HepG2 (cell line): ENCODE data around the gene CARD8. TPM values are rescaled to one million over a fixed set of nuclear protein-coding genes. Genes with fewer than 3 reads are reported as not detected.

Source experiments
- ARNT2 ChIP-seq: sonication (generic); formaldehyde crosslinking; IDR thresholded peaks from 2 replicates; pipeline ENCODE4 v1.8.0; 2022; ENCODE audit warnings: mild to moderate bottlenecking, low read depth, missing genetic modification reagents, moderate library complexity
- FOXA3 ChIP-seq: IDR thresholded peaks from 2 replicates; pipeline ENCODE4 v1.6.1; 2016; ENCODE audit warnings: missing genetic modification reagents, missing compliant biosample characterization
- FOXM1 ChIP-seq: sonication (generic); formaldehyde crosslinking; IDR thresholded peaks from 2 replicates; pipeline ENCODE4 v1.5.0; 2020; ENCODE audit warnings: missing genetic modification reagents
- IKZF4 ChIP-seq: sonication (generic); formaldehyde crosslinking; IDR thresholded peaks from 2 replicates; pipeline ENCODE4 v1.5.1; 2020; ENCODE audit warnings: borderline replicate concordance, mild to moderate bottlenecking, low read depth, missing genetic modification reagents; ENCODE audit errors: not compliant biosample characterization
- KDM3A ChIP-seq: IDR thresholded peaks from 2 replicates; pipeline ENCODE4 v1.6.1; 2018; ENCODE audit warnings: low read depth, missing compliant biosample characterization
- KLF16 ChIP-seq, 2 experiments: sonication (generic) in 1 of 2; formaldehyde crosslinking in 1 of 2; IDR thresholded peaks; 2 replicates each; pipeline versions ENCODE4 v1.6.1 to v1.8.0; 2016 to 2023; ENCODE audit warnings: missing genetic modification reagents in 2 of 2, missing compliant biosample characterization in 1 of 2
- KMT2B ChIP-seq: IDR thresholded peaks from 2 replicates; pipeline ENCODE4 v1.6.1; 2016; ENCODE audit warnings: missing genetic modification reagents, missing compliant biosample characterization
- MEF2D ChIP-seq: sonication (generic); formaldehyde crosslinking; IDR thresholded peaks from 2 replicates; pipeline ENCODE4 v1.5.1; 2020; ENCODE audit warnings: mild to moderate bottlenecking, missing genetic modification reagents
- MTF2 ChIP-seq: sonication (generic); formaldehyde crosslinking; IDR thresholded peaks from 2 replicates; pipeline ENCODE4 v1.5.0; 2020; ENCODE audit warnings: missing genetic modification reagents, borderline replicate concordance
- MXD4 ChIP-seq: IDR thresholded peaks from 2 replicates; pipeline ENCODE4 v1.6.1; 2016; ENCODE audit warnings: mild to moderate bottlenecking, missing biosample characterization, missing genetic modification reagents
- NAIF1 ChIP-seq: sonication (generic); formaldehyde crosslinking; IDR thresholded peaks from 2 replicates; pipeline ENCODE4 v1.5.0; 2020; ENCODE audit warnings: mild to moderate bottlenecking, missing genetic modification reagents, borderline replicate concordance
- REPIN1 ChIP-seq: sonication (generic); formaldehyde crosslinking; IDR thresholded peaks from 2 replicates; pipeline ENCODE4 v1.8.0; 2022; ENCODE audit warnings: missing genetic modification reagents, low read depth, mild to moderate bottlenecking, borderline replicate concordance
- SALL2 ChIP-seq: sonication (generic); formaldehyde crosslinking; IDR thresholded peaks from 2 replicates; pipeline ENCODE4 v1.8.1; 2023; ENCODE audit warnings: mild to moderate bottlenecking, missing genetic modification reagents, inconsistent platforms
- SIX1 ChIP-seq: sonication (generic); formaldehyde crosslinking; IDR thresholded peaks from 2 replicates; pipeline ENCODE4 v1.4.0; 2020; ENCODE audit warnings: missing genetic modification reagents, borderline replicate concordance
- SMAD1 ChIP-seq: sonication (generic); formaldehyde crosslinking; IDR thresholded peaks from 2 replicates; pipeline ENCODE4 v1.4.0; 2020; ENCODE audit warnings: missing genetic modification reagents, low read depth, mild to moderate bottlenecking, borderline replicate concordance
- TCF7 ChIP-seq: sonication (generic); IDR thresholded peaks from 2 replicates; pipeline ENCODE4 v1.6.1; 2016; ENCODE audit warnings: antibody characterized with exemption, low read depth
- THYN1 ChIP-seq: sonication (generic); formaldehyde crosslinking; IDR thresholded peaks from 2 replicates; pipeline ENCODE4 v1.8.1; 2023; ENCODE audit warnings: low read depth, mild to moderate bottlenecking, moderate library complexity, missing genetic modification reagents, borderline replicate concordance
- U2AF2 ChIP-seq: fragments of 200-400 bp; formaldehyde crosslinking; IDR thresholded peaks from 2 replicates; pipeline ENCODE4 v1.6.1; 2017; ENCODE audit warnings: low read depth, mild to moderate bottlenecking, low read length
- ZFY ChIP-seq: sonication (generic); formaldehyde crosslinking; IDR thresholded peaks from 2 replicates; pipeline ENCODE4 v1.4.0; 2020; ENCODE audit warnings: missing genetic modification reagents
- ZMYM4 ChIP-seq: sonication (generic); formaldehyde crosslinking; IDR thresholded peaks from 2 replicates; pipeline ENCODE4 v1.8.1; 2023; ENCODE audit warnings: mild to moderate bottlenecking, missing genetic modification reagents
- ZNF101 ChIP-seq: sonication (generic); formaldehyde crosslinking; IDR thresholded peaks from 2 replicates; pipeline ENCODE4 v1.4.0; 2020; ENCODE audit warnings: mild to moderate bottlenecking, low read depth, missing genetic modification reagents, borderline replicate concordance
- ZNF292 ChIP-seq: sonication (generic); formaldehyde crosslinking; IDR thresholded peaks from 2 replicates; pipeline ENCODE4 v1.8.1; 2022; ENCODE audit warnings: mild to moderate bottlenecking, low read depth, missing genetic modification reagents, borderline replicate concordance
- ZNF30 ChIP-seq: sonication (generic); formaldehyde crosslinking; IDR thresholded peaks from 2 replicates; pipeline ENCODE4 v1.5.0; 2020; ENCODE audit warnings: mild to moderate bottlenecking, missing genetic modification reagents
- ZNF430 ChIP-seq: sonication (generic); formaldehyde crosslinking; IDR thresholded peaks from 2 replicates; pipeline ENCODE4 v1.9.0; 2021; ENCODE audit warnings: mild to moderate bottlenecking, missing genetic modification reagents
- ZNF530 ChIP-seq: sonication (generic); formaldehyde crosslinking; IDR thresholded peaks from 2 replicates; pipeline ENCODE4 v1.5.0; 2020; ENCODE audit warnings: low read depth, mild to moderate bottlenecking, missing genetic modification reagents
- ZNF678 ChIP-seq: sonication (generic); formaldehyde crosslinking; IDR thresholded peaks from 2 replicates; pipeline ENCODE4 v1.4.0; 2020; ENCODE audit warnings: mild to moderate bottlenecking, missing genetic modification reagents
- ZNF878 ChIP-seq: sonication (generic); formaldehyde crosslinking; IDR thresholded peaks from 2 replicates; pipeline ENCODE4 v1.8.1; 2023; ENCODE audit warnings: mild to moderate bottlenecking, missing genetic modification reagents, moderate library complexity
- polyA plus RNA-seq, 8 experiments: library from polyadenylated mRNA; depleted of rRNA in 3 of 8; stranded (reverse) in 7 of 8; unstranded in 1 of 8; fragments of >200 nt; fragmentation: Illumina TruSeq in 4 of 8; extraction: Trizol in 4 of 8; gene quantifications; 2 replicates each; pipeline versions ENCODE4 v1.2.1 to v1.2.3, GENCODE V29; 2011 to 2016; ENCODE audit warnings: low read depth in 4 of 8, missing spikeins in 1 of 8, mixed read lengths in 1 of 8; ENCODE audit not compliant: insufficient read depth in 1 of 8
- total RNA-seq, 5 experiments: library from RNA; depleted of rRNA; stranded (reverse); fragments of >200 nt; fragmentation: Illumina TruSeq; extraction: Trizol; gene quantifications; 2 replicates each; pipeline ENCODE4 v1.2.3, GENCODE V29; 2016; ENCODE audit warnings: low read depth in 1 of 5
- TF ChIP-seq, protein P1 (sequence below): sonication (generic); formaldehyde crosslinking; IDR thresholded peaks from 2 replicates; pipeline ENCODE4 v1.4.0; 2020; ENCODE audit warnings: low read depth, mild to moderate bottlenecking, missing genetic modification reagents
- TF ChIP-seq, protein P2 (sequence below): sonication (generic); formaldehyde crosslinking; IDR thresholded peaks from 2 replicates; pipeline ENCODE4 v1.5.1; 2020; ENCODE audit warnings: mild to moderate bottlenecking, missing genetic modification reagents, borderline replicate concordance

Gene CARD8
- total and polyA plus RNA-seq, 2 of the 13 experiments (the other 11 are each of a cell fraction or from before 2014, with no cell fraction given): 15.0 to 19.2 TPM

- TF ChIP-seq, protein P1, sequence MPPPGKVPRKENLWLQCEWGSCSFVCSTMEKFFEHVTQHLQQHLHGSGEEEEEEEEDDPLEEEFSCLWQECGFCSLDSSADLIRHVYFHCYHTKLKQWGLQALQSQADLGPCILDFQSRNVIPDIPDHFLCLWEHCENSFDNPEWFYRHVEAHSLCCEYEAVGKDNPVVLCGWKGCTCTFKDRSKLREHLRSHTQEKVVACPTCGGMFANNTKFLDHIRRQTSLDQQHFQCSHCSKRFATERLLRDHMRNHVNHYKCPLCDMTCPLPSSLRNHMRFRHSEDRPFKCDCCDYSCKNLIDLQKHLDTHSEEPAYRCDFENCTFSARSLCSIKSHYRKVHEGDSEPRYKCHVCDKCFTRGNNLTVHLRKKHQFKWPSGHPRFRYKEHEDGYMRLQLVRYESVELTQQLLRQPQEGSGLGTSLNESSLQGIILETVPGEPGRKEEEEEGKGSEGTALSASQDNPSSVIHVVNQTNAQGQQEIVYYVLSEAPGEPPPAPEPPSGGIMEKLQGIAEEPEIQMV (CRISPR knock-in tag): no peak
- TF ChIP-seq MTF2 (no peak), THYN1 (CRISPR knock-in tag) (no peak), KDM3A (no peak), ZNF30 (CRISPR knock-in tag) (no peak), MXD4 (CRISPR knock-in tag) (0 out of 2 replicates have a peak, but pooled peaks have one; percentile 21), U2AF2 (no peak), ZNF430 (CRISPR knock-in tag) (no peak), REPIN1 (no peak), NAIF1 (no peak), ZNF101 (no peak), SALL2 (CRISPR knock-in tag) (no peak), KLF16 (CRISPR knock-in tag; IDR thresholded peaks at IDR 0.05) (peak in 1 of 2 experiments; percentile 69; a peak in 2 of 4 replicates), ZNF530 (no peak), ZNF292 (CRISPR knock-in tag) (no peak), KMT2B (CRISPR knock-in tag) (peak; percentile 87), ZNF878 (CRISPR knock-in tag) (no peak), ARNT2 (CRISPR knock-in tag) (0 out of 2 replicates have a peak, but pooled peaks have one; percentile 51), TCF7 (no peak), FOXM1 (no peak), SMAD1 (CRISPR knock-in tag) (no peak), ZMYM4 (CRISPR knock-in tag) (no peak), MEF2D (CRISPR knock-in tag) (no peak), ZNF678 (CRISPR knock-in tag) (no peak), FOXA3 (CRISPR knock-in tag) (peak; percentile 23; the same call in 1 of the 2 replicates), IKZF4 (no peak), ZFY (CRISPR knock-in tag) (peak; percentile 21; the same call in 1 of the 2 replicates), SIX1 (CRISPR knock-in tag) (no peak)
- TF ChIP-seq, protein P2, sequence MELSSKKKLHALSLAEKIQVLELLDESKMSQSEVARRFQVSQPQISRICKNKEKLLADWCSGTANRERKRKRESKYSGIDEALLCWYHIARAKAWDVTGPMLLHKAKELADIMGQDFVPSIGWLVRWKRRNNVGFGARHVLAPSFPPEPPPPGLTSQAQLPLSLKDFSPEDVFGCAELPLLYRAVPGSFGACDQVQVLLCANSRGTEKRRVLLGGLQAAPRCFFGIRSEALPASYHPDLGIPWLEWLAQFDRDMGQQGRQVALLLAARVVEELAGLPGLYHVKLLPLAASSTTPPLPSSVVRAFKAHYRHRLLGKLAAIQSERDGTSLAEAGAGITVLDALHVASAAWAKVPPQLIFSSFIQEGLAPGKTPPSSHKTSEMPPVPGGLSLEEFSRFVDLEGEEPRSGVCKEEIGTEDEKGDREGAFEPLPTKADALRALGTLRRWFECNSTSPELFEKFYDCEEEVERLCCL (CRISPR knock-in tag): no peak
Observed at GRCh38 chr19:48255376-48256303, at the start of gene CARD8 (continued).
